Ishikawa (cell line): ENCODE results near the gene NRSN1.

Source experiments
- EP300 ChIP-seq: IDR thresholded peaks from 2 replicates; pipeline ENCODE4 v1.6.1; 2012; ENCODE audit warnings: borderline replicate concordance
- FOXM1 ChIP-seq: IDR thresholded peaks from 2 replicates; pipeline ENCODE4 v1.6.1; 2012; ENCODE audit warnings: low read depth, borderline replicate concordance
- NFIC ChIP-seq: IDR thresholded peaks from 2 replicates; pipeline ENCODE4 v1.6.1; 2012
- TAF1 ChIP-seq: IDR thresholded peaks from 2 replicates; pipeline ENCODE4 v1.6.1; 2012; ENCODE audit warnings: low read depth, mild to moderate bottlenecking
- USF1 ChIP-seq: IDR thresholded peaks from 2 replicates; pipeline ENCODE4 v1.6.1; 2012
- TF ChIP-seq, protein P1 (sequence below): IDR thresholded peaks from 2 replicates; pipeline ENCODE4 v1.6.1; 2012

DNA sequence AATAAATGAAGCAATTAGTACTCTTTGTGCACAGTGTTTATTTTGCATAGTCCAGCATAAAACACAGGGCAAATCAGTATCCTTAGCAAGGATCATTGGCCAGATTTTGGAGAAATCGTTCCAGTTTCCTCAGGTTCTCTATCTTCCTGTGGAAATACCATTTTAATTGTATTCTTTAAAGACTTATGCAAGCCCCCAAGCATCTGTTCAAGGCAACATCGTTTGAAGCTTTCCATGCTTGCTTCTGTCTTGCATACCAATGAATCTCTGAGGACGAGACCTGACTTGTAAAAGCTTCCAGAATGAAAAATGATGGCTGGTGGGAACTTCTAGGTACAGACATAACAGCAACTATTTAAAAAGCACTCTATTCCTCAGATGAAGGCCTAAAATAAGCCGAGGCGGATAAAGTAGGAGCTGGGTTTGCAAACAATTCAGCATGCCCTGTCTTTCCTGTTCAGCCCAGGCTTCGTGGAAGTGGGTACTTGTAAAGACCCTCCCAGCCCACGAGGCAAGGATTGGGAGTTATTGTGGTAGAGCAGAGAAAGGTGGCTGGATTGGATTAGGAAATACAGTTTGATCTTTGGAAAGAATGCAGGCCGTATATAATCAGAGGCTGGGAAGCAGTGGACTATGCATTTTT lies 21.6 kb downstream of the NRSN1 start:
- TF ChIP-seq USF1 (no peak), FOXM1 (no peak), EP300 (no peak), TAF1 (no peak), NFIC (no peak)
- TF ChIP-seq, protein P1, sequence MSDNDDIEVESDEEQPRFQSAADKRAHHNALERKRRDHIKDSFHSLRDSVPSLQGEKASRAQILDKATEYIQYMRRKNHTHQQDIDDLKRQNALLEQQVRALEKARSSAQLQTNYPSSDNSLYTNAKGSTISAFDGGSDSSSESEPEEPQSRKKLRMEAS = no peak
